IMR-90 (cell line): ENCODE results near the gene EMX1. TPM values are rescaled to one million over a fixed set of nuclear protein-coding genes. Genes with fewer than 3 reads are reported as not detected.

Experiments
- ATAC-seq: fragments of 200-7000 bp; cut with Tn5 transposase; 2 replicates; pipeline ENCODE4 v1.9.1; 2020; ENCODE audit warnings: low read depth, mild to moderate bottlenecking, moderate library complexity
- BruUV-seq: library from RNA; stranded (reverse); fragments of 400-500 nt; replicated peaks from 2 replicates; lab custom pipeline; 2021; lab: Mats Ljungman, UMichigan
- CTCF ChIA-PET: fragments of 300-600 bp; formaldehyde crosslinking; extraction: SDS; loops from one replicate; lab custom pipeline; 2021; ENCODE audit warnings: antibody characterized with exemption; lab: Yijun Ruan, JAX
- POLR2A ChIA-PET: fragments of 300-600 bp; sonication (Branson Sonifier 250); formaldehyde crosslinking; loops from one replicate; lab custom pipeline; 2022; ENCODE audit warnings: antibody characterized with exemption; ENCODE audit not compliant: unreplicated experiment; lab: Charles Lee
- DNase-seq: peaks from one replicate; pipeline ENCODE4 v3.0.0; 2013
- H2AFZ ChIP-seq: replicated peaks from 2 replicates; pipeline ENCODE3; 2013; ENCODE audit warnings: low read length, mild to moderate bottlenecking; ENCODE audit not compliant: poor library complexity
- H2AK5ac ChIP-seq: 2 replicates; pipeline ENCODE4 v1.6.1; 2013; ENCODE audit warnings: low read depth, low read length, inconsistent platforms
- H2AK9ac ChIP-seq: replicated peaks from 2 replicates; pipeline ENCODE3; 2013; ENCODE audit warnings: mild to moderate bottlenecking, low read depth, low read length, moderate library complexity; ENCODE audit not compliant: poor library complexity
- H2BK120ac ChIP-seq: 2 replicates; pipeline ENCODE4 v1.6.1; 2013; ENCODE audit warnings: low read depth, low read length, inconsistent platforms
- H2BK15ac ChIP-seq: 3 replicates; pipeline ENCODE4 v1.6.1; 2013; ENCODE audit warnings: low read depth, low read length, inconsistent platforms
- H2BK20ac ChIP-seq: 2 replicates; pipeline ENCODE4 v1.6.1; 2013; ENCODE audit warnings: low read depth, mild to moderate bottlenecking, inconsistent platforms, low read length, moderate library complexity
- H2BK5ac ChIP-seq: 2 replicates; pipeline ENCODE4 v1.6.1; 2013; ENCODE audit warnings: mild to moderate bottlenecking, low read depth, low read length, inconsistent platforms; ENCODE audit not compliant: poor library complexity, severe bottlenecking
- H3K14ac ChIP-seq: replicated peaks from 2 replicates; pipeline ENCODE4 v1.6.1; 2013; ENCODE audit warnings: low read depth, low read length, inconsistent platforms
- H3K18ac ChIP-seq: 2 replicates; pipeline ENCODE4 v1.6.1; 2013; ENCODE audit warnings: low read depth, low read length, control low read depth
- H3K23ac ChIP-seq: 2 replicates; pipeline ENCODE4 v1.6.1; 2013; ENCODE audit warnings: low read depth, low read length, inconsistent platforms
- H3K27ac ChIP-seq: 2 replicates; pipeline ENCODE4 v1.5.1; 2013; ENCODE audit warnings: mild to moderate bottlenecking, control low read depth, low read length; ENCODE audit not compliant: insufficient read depth
- H3K27me3 ChIP-seq: 2 replicates; pipeline ENCODE4 v1.6.1; 2013; ENCODE audit warnings: low read length; ENCODE audit not compliant: control insufficient read depth, insufficient read depth
- H3K36me3 ChIP-seq: 2 replicates; pipeline ENCODE4 v1.6.1; 2013; ENCODE audit warnings: low read length, mixed read lengths; ENCODE audit not compliant: control insufficient read depth, insufficient read depth
- H3K4ac ChIP-seq: 2 replicates; pipeline ENCODE4 v1.6.1; 2013; ENCODE audit warnings: low read depth, low read length, inconsistent platforms
- H3K4me1 ChIP-seq: 2 replicates; pipeline ENCODE4 v1.6.1; 2013; ENCODE audit warnings: low read length, mixed read lengths; ENCODE audit not compliant: control insufficient read depth, insufficient read depth
- H3K4me2 ChIP-seq: 2 replicates; pipeline ENCODE4 v1.6.1; 2013; ENCODE audit warnings: low read depth, mild to moderate bottlenecking, control low read depth, low read length, moderate library complexity
- H3K4me3 ChIP-seq: 2 replicates; pipeline ENCODE4 v1.5.1; 2013; ENCODE audit warnings: low read depth, mild to moderate bottlenecking, control low read depth, low read length, moderate library complexity; ENCODE audit not compliant: insufficient read depth
- H3K56ac ChIP-seq: 2 replicates; pipeline ENCODE4 v1.6.1; 2013; ENCODE audit warnings: low read length, inconsistent platforms; ENCODE audit not compliant: insufficient read depth; ENCODE audit errors: extremely low read depth
- H3K79me1 ChIP-seq, 2 experiments: 2 replicates each; pipeline ENCODE4 v1.6.1; 2013; ENCODE audit warnings: low read length in 2 of 2, inconsistent platforms in 1 of 2, low read depth in 1 of 2
- H3K9ac ChIP-seq: 2 replicates; pipeline ENCODE4 v1.6.1; 2013; ENCODE audit warnings: low read depth, low read length, control low read depth
- H3K9me1 ChIP-seq: 2 replicates; pipeline ENCODE4 v1.6.1; 2013; ENCODE audit warnings: low read length, inconsistent platforms; ENCODE audit not compliant: insufficient read depth
- H3K9me3 ChIP-seq: 2 replicates; pipeline ENCODE4 v1.6.1; 2013; ENCODE audit warnings: low read length; ENCODE audit not compliant: control insufficient read depth, insufficient read depth
- H4K20me1 ChIP-seq: 2 replicates; pipeline ENCODE4 v1.6.1; 2013; ENCODE audit warnings: low read length, inconsistent platforms; ENCODE audit not compliant: insufficient read depth
- H4K5ac ChIP-seq: 2 replicates; pipeline ENCODE4 v1.6.1; 2013; ENCODE audit warnings: mild to moderate bottlenecking, low read depth, low read length, control low read depth
- H4K8ac ChIP-seq, 2 experiments: 2 replicates each; pipeline ENCODE4 v1.6.1; 2013; ENCODE audit warnings: low read depth in 2 of 2, low read length in 2 of 2, control low read depth in 1 of 2, inconsistent platforms in 1 of 2
- H4K91ac ChIP-seq: 2 replicates; pipeline ENCODE4 v1.6.1; 2013; ENCODE audit warnings: low read depth, low read length, inconsistent platforms; ENCODE audit not compliant: insufficient read depth
- BHLHE40 ChIP-seq: fragments of 150-350 bp; IDR thresholded peaks from 2 replicates; pipeline ENCODE4 v1.6.1; 2016; ENCODE audit warnings: mild to moderate bottlenecking, low read depth, low read length
- CEBPB ChIP-seq: IDR thresholded peaks from 2 replicates; pipeline ENCODE4 v1.6.1; 2012; ENCODE audit warnings: low read depth, low read length, improper control_type of control experiment
- CHD1 ChIP-seq: IDR thresholded peaks from 2 replicates; pipeline ENCODE4 v1.6.1; 2012; ENCODE audit warnings: low read depth, low read length, improper control_type of control experiment
- CTCF ChIP-seq: conservative IDR thresholded peaks from 2 replicates; pipeline ENCODE4 v1.5.1; 2012; ENCODE audit warnings: mild to moderate bottlenecking, low read depth, low read length, improper control_type of control experiment
- ELK1 ChIP-seq: fragments of 150-350 bp; IDR thresholded peaks from 2 replicates; pipeline ENCODE4 v1.6.1; 2016; ENCODE audit warnings: low read depth, mild to moderate bottlenecking, low read length, moderate library complexity, borderline replicate concordance
- FOS ChIP-seq: fragments of 150-350 bp; IDR thresholded peaks from 2 replicates; pipeline ENCODE4 v1.6.1; 2016; ENCODE audit warnings: low read depth, low read length
- MAFK ChIP-seq: IDR thresholded peaks from 2 replicates; pipeline ENCODE4 v1.6.1; 2012; ENCODE audit warnings: low read depth, low read length, improper control_type of control experiment
- MAZ ChIP-seq: IDR thresholded peaks from 2 replicates; pipeline ENCODE4 v1.6.1; 2012; ENCODE audit warnings: low read depth, mild to moderate bottlenecking, low read length, improper control_type of control experiment, moderate library complexity, borderline replicate concordance
- MXI1 ChIP-seq: IDR thresholded peaks from 2 replicates; pipeline ENCODE4 v1.6.1; 2012; ENCODE audit warnings: low read depth, mild to moderate bottlenecking, low read length, moderate library complexity, borderline replicate concordance
- NFE2L2 ChIP-seq: fragments of 150-350 bp; IDR thresholded peaks from 2 replicates; pipeline ENCODE4 v1.6.1; 2016; ENCODE audit warnings: low read depth, mild to moderate bottlenecking, low read length
- POLR2A ChIP-seq: IDR thresholded peaks from 2 replicates; pipeline ENCODE4 v1.6.1; 2012; ENCODE audit warnings: mild to moderate bottlenecking, low read depth, low read length
- RAD21 ChIP-seq: IDR thresholded peaks from 2 replicates; pipeline ENCODE4 v1.6.1; 2012; ENCODE audit warnings: low read length, improper control_type of control experiment
- RCOR1 ChIP-seq: IDR thresholded peaks from 2 replicates; pipeline ENCODE4 v1.6.1; 2012; ENCODE audit warnings: mild to moderate bottlenecking, low read length, improper control_type of control experiment; ENCODE audit not compliant: insufficient replicate concordance
- RFX5 ChIP-seq: IDR thresholded peaks from 2 replicates; pipeline ENCODE4 v1.8.0; 2012; ENCODE audit warnings: low read depth, mild to moderate bottlenecking, low read length, moderate library complexity
- SMC3 ChIP-seq: fragments of 150-350 bp; IDR thresholded peaks from 2 replicates; pipeline ENCODE4 v1.6.1; 2016; ENCODE audit warnings: low read depth, mild to moderate bottlenecking, antibody characterized with exemption, low read length, moderate library complexity
- USF2 ChIP-seq: fragments of 150-350 bp; IDR thresholded peaks from 2 replicates; pipeline ENCODE4 v1.6.1; 2017; ENCODE audit warnings: mild to moderate bottlenecking, antibody characterized with exemption, low read length, low read depth
- WGBS, 2 experiments: methylation state at CpG; one replicate each; pipeline versions ENCODE4 v1.1.5 to v1.1.7; 2013; ENCODE audit warnings: missing lambda C conversion rate in 2 of 2; ENCODE audit not compliant: insufficient read length in 1 of 2; ENCODE audit errors: extremely low coverage in 2 of 2; 5-methylcytosine and 5-hydroxymethylcytosine counted together
- dilution Hi-C: fragments of 300-500 bp; cut with HindIII; formaldehyde crosslinking; loops from one replicate; pipeline ENCODE4 v1.14.3; 2018; ENCODE audit warnings: low sequenced_read_pairs; ENCODE audit not compliant: unreplicated experiment
- in situ Hi-C: fragments of 300-500 bp; cut with MboI; formaldehyde crosslinking; loops from 3 replicates; pipeline ENCODE4 v1.14.3; 2019; ENCODE audit warnings: low sequenced_read_pairs, inconsistent platforms, mixed read lengths
- intact Hi-C: fragments of 100-400 bp; cut with micrococcal nuclease; formaldehyde crosslinking; loops from 2 replicates; pipeline ENCODE4 v1.10.0; 2022
- polyA plus RNA-seq, 3 experiments: library from polyadenylated mRNA; depleted of rRNA; stranded (reverse); fragments of >200 nt; gene quantifications; 2 replicates each; pipeline ENCODE4 v1.2.3, GENCODE V29; 2012; ENCODE audit warnings: low replicate concordance in 1 of 3
- total RNA-seq: library from RNA; depleted of rRNA; stranded (reverse); fragments of >200 nt; gene quantifications from 2 replicates; pipeline ENCODE4 v1.2.3, GENCODE V29; 2012

The EMX1 gene
- total and polyA plus RNA-seq, 2 of the 4 experiments (the other 2 are of a cell fraction) = not detected

GRCh38 chr2:72908741-72909140 is 8.6 kb upstream of the EMX1 start:
- no peak for ATAC-seq
- H3K4ac ChIP-seq = no peak overlapping the region
- no peak overlapping the region for H4K8ac ChIP-seq
- no peak for DNase-seq
- no peaks in the 10 kb centered on the region for H3K9me1 ChIP-seq
- no peak overlapping the region for H3K56ac ChIP-seq
- ChIA-PET CTCF (no interaction called here), POLR2A (no interaction called here)
- H4K5ac ChIP-seq = no peak overlapping the region
- BruUV-seq = no TSS peak
- no peaks in the 10 kb centered on the region for H3K4me1 ChIP-seq
- H3K14ac ChIP-seq = no peak overlapping the region
- TF ChIP-seq FOS = no peak
- no peak for TF ChIP-seq CEBPB
- no peak for TF ChIP-seq RCOR1
- TF ChIP-seq CHD1 = no peak
- TF ChIP-seq MAFK = no peak
- no peak for TF ChIP-seq MXI1
- no peak for TF ChIP-seq BHLHE40
- TF ChIP-seq USF2 = no peak
- no peak for TF ChIP-seq MAZ
- TF ChIP-seq RFX5 = no peak
- TF ChIP-seq CTCF = no peak
- no peak for TF ChIP-seq NFE2L2
- TF ChIP-seq SMC3 = no peak
- TF ChIP-seq ELK1 = no peak
- TF ChIP-seq RAD21 = no peak
- TF ChIP-seq POLR2A = no peak
- no peaks in the 10 kb centered on the region for H3K36me3 ChIP-seq
- no peak overlapping the region for H2AFZ ChIP-seq
- no peaks in the 10 kb centered on the region for H3K79me1 ChIP-seq
- H3K9me3 ChIP-seq = no peaks in the 10 kb centered on the region; the same call in 1 of the 2 replicates
- H2AK5ac ChIP-seq = no peak overlapping the region
- no peak overlapping the region for H3K27ac ChIP-seq
- intact Hi-C loops = no loop called here
- no peak overlapping the region for H4K91ac ChIP-seq
- no peak overlapping the region for H2BK20ac ChIP-seq
- H3K27me3 ChIP-seq = peaks cover 59% of the 10 kb centered on the region
- H2BK15ac ChIP-seq = no peak overlapping the region
- no peak overlapping the region for H3K23ac ChIP-seq
- H3K9ac ChIP-seq = no peak overlapping the region
- H4K20me1 ChIP-seq = peaks cover 6% of the 10 kb centered on the region; the same call in 1 of the 2 replicates
- no peak overlapping the region for H2BK120ac ChIP-seq
- no peak overlapping the region for H3K18ac ChIP-seq
- in situ Hi-C loops = no loop called here
- H3K4me2 ChIP-seq = no peak overlapping the region
- no peak overlapping the region for H3K4me3 ChIP-seq
- no peak overlapping the region for H2BK5ac ChIP-seq
- no CpG with 5 or more reads among the region's 3 CpGs for WGBS, 2 experiments
- dilution Hi-C loops = no loop called here
- no peak overlapping the region for H2AK9ac ChIP-seq
